GM12875 (cell line): Measurements from ENCODE around the gene HYAL3.
A peak's percentile ranks its signal among the peaks of the same experiment; 100 is the strongest.
"Not testable (repeated sequence)": the region's sequence is repeated elsewhere in the genome, so short reads cannot be mapped to it uniquely, and the experiment has no call there.

Source experiments
- H3K4me3 ChIP-seq: one replicate; pipeline ENCODE4 v1.5.1; 2011; ENCODE audit warnings: low read depth, low read length, control low read depth
- CTCF ChIP-seq: IDR thresholded peaks from 2 replicates; pipeline ENCODE4 v1.5.1; 2011; ENCODE audit warnings: low read depth, mild to moderate bottlenecking, control low read depth, inconsistent platforms, low read length, moderate library complexity, borderline replicate concordance; ENCODE audit not compliant: insufficient read depth

Gene HYAL3

DNA sequence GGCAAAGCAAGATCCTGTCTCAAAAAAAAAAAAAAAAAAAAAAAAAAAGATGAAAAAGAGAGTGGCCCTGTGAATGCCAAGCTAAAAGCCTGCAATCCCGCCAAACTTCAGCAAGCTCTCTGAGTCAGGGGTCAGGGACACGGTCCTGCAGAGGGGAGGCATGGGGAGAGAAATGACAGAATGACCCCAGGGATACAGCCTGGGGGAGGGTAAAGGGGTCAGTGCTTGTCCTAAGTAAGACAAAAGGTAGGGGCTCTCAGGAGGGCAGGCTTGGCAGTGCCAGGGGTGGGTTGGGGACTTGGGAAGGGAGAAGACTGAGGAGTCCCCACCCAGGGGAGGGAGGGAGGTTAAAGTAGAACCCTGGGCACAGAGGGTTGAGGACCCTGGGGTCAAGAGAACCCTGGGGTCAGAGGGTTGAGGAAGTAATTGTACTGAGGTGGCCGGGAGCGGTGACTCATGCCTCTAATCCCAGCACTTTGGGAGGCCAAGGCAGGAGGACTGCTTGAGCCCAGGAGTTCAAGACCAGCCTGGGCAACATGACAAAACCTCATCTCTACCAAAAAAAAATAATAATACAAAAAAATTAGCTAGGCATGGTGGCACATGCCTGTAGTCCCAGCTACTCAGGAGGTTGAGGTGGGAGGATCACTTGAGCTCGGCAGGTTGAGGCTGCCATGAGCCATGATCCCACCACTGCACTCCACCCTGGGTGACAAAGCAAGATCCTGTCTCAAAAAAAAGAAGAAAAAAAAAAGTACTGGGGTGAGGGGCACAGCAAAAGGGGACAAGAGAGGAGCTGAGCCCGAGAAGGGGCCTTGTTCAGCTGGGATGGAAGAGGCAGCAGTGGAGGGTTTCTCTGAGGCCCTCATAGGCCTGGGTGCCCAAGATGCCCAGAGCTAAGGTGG, 35.5 kb downstream of the HYAL3 start:
- H3K4me3 ChIP-seq = no peak overlapping the region
- no peak for TF ChIP-seq CTCF

- no peak for TF ChIP-seq CTCF
- H3K4me3 ChIP-seq = no peak overlapping the region
Observed at GRCh38 chr3:50262778-50263177, 36.4 kb downstream of the HYAL3 start.

- not testable (repeated sequence) for H3K4me3 ChIP-seq
Observed at GRCh38 chr3:50262200-50262599, 37.0 kb downstream of the HYAL3 start.

- TF ChIP-seq CTCF = no peak
- no peak overlapping the region for H3K4me3 ChIP-seq
Observed at GRCh38 chr3:50261505-50261904, 37.7 kb downstream of the HYAL3 start.

- H3K4me3 ChIP-seq = no peak overlapping the region
- TF ChIP-seq CTCF = no peak
Observed at GRCh38 chr3:50260942-50261441, 38.2 kb downstream of the HYAL3 start.

GRCh38 chr3:50260027-50260941, 38.9 kb downstream of the HYAL3 start:
- peak overlapping the region; percentile 57 for H3K4me3 ChIP-seq
- TF ChIP-seq CTCF = peak; percentile 99

GRCh38 chr3:50259432-50260026, 39.7 kb downstream of the HYAL3 start:
- TF ChIP-seq CTCF = no peak
- peak overlapping the region; percentile 57 for H3K4me3 ChIP-seq
